Dedifferentiated amniotic fluid mesenchymal stem cell (primary cell): ENCODE measurements around the gene ENPP1.
A peak's percentile ranks its signal among the peaks of the same experiment; 100 is the strongest.

Experiments
- DNase-seq: peaks from one replicate; pipeline ENCODE4 v3.0.0-alpha.2; 2016; ENCODE audit errors: extremely low spot score

Gene ENPP1

DNA sequence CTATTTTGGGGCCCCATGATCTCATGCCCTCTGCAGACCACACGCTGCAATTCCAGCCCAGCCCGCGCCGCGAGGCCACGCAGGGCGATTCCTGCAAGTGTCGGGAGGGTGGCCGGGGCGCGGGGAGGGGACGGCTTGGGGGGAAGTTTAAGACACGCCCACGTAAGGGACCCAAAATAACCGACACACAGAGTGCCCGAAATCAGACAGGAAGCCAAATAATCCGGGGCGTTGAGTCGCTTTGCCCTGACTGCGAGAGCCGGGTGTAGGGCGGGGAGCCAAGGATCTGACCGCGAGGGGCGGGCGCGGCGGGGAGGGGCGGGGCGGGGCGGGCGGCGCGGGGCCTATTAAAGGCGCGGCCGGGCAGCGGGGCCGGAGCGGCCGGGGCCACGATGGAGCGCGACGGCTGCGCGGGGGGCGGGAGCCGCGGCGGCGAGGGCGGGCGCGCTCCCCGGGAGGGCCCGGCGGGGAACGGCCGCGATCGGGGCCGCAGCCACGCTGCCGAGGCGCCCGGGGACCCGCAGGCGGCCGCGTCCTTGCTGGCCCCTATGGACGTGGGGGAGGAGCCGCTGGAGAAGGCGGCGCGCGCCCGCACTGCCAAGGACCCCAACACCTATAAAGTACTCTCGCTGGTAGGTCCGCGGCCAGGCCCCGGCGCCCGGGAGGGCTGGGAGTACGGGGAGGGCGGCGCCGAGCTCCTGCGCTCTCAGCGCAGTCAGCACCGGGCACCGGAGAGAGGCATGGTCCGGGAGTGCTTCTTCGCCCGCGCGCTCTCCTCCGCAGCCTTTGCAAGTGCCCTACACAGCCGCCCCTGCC lies at the start of gene ENPP1:
TSS of gene ENPP1 (plus strand) at position 377 of the 816 bp plus-strand sequence. CDS start at position 393, 16 bp downstream.
- peak; percentile 42 for DNase-seq

DNA sequence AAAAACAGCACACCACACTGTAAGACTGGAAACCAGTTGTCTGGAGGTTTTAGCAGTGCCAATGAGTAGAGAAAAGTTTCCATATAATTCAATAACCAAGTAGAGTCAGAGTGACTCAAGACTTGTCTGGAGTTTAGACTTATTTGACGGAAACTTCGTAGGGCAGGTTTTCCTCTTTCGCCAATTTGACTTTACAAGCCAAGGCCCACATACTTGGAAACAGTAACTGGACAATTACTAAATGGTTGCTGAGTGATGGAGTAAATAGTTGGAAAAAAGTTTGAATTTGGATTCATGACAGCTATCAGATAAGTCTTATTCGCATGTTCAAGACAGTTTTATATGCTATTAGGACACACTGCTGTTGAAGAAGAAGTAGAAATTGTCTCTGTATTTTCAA lies 48.9 kb upstream of the ENPP1 start:
- DNase-seq: no peak

DNA sequence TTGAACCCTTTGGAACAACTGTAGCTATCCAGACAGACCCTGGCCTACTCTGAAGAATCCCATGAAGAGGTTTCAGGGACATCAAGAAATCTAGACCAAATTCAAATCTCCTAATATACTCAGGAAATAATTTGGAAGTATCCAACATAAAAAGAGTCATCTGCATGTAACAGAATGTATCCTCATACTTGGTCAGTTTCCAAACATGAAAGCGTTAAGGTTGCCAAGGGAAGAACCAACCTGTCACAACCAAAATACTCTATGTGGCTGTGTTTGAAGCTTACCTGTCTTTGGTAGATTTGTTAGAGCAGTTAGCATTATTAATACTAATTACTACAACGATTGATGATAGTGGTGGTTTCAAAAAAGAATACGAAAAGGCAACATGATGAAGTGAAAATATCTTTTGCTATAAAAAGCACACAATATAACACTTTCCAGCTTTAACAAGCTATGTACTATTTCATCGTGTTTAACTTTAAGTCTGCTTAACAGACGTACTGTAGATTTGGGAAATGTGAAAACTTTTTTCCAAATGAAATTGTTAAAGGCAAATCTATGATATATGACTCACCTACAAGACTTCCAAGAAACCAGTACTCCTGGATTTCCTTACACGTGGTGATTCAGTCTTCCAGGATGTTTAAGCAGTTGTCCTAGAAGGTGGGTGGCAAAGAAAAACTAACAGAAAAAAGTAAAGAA lies 46.6 kb upstream of the ENPP1 start:
- no peak for DNase-seq

DNA sequence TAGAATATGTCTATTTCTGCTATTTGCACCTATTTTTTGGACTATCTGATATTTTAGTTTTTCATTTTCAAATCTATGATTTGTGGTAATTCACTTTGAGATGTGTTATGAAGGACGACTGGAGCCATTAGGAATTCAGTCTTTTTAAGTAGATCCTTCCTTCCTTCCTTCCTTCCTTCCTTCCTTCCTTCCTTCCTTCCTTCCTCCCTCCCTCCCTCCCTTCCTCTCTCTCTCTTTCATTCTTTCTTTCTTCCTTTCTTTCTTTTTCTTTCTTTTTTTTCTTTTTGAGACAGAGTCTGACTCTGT lies 46.1 kb upstream of the ENPP1 start:
- no peak for DNase-seq

DNA sequence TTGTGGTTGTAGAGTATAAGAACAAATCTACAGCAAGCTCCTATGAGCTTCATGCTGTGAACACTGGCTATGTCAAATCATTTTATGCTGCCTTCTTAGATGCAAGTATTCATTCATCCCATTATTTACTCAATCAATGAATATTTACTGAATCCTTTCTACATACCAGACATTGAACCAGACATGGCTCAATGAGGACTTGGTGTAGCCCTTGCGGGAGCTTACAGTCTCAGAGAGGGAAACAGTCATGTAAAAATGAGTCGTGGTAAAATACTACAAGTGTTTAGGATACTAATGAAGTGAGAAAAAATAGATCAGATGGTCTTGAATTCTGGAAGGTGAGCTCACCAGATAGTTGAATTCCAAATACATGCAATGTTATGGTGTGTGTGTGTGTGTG lies 44.8 kb upstream of the ENPP1 start:
- no peak for DNase-seq

DNA sequence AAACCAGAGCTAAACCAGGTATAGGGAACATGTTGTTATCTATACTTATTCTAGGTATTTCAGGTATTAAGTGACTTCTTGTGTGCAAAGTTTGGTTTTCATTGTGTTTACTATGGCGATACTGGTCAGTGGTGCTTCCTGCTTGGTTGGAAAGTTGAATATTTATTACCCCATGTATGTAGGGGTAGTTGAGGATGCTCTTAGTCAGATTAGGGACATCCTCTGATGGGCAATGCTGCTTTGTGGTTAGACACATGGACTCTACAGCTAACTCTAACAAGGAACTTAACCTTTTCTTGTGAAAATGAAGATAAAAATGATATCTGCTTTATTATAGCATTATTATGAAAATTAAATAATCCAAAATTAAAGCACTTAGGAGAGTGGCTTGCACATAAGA lies 44.1 kb upstream of the ENPP1 start:
- no peak for DNase-seq

DNA sequence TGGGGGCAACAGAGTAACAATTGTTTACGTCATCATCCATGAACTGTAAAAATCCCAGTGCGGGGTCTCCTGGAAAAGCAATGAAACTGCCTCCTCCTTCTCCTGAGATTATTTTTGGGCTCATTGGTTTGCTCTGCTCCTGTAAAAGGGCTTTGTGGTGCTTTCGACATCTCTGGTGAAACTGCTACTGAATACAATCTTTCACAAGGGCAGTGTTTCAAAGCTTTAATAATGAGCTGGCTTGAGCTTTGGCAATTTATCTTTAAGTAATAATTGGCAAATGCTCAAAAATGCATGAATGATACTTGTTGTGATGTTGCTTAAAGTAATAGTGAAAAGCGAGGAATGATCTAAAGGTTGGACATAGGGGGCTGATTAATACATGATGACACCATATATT lies 43.5 kb upstream of the ENPP1 start:
- DNase-seq: no peak

DNA sequence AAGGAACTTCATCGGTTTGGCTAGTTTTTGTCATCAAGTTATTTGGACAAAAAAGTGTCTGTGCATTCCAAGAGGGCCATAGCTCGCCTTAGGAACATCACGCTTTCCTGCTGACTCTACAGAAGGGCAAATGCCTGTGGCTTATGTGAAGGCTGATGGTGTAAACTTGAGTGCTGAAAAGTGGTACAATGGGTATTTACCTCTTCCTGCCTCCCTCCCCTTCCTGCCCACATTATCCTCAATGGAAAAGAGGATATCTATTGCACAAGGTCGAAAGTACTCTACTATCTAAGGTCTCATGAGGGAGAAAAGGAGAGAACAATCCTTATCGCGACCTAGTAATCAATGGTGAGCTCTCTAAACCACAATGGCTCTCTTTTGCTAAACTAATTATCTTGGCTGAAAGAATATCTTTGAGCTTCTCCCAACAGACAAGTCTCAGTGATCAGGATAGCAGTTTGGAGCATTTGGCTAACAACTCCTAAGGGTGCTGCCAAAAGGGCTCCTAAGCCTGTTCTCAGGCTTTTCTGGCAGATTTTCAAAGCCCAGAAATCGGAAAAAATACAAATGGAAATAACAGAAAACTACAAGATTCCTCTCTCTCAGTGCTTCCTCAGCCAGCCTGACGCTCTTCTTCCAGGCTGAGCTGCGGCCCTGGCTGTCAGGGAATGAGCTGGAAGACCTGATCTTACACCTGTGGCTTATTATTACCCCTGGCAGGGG lies 42.6 kb upstream of the ENPP1 start:
- DNase-seq: no peak

DNA sequence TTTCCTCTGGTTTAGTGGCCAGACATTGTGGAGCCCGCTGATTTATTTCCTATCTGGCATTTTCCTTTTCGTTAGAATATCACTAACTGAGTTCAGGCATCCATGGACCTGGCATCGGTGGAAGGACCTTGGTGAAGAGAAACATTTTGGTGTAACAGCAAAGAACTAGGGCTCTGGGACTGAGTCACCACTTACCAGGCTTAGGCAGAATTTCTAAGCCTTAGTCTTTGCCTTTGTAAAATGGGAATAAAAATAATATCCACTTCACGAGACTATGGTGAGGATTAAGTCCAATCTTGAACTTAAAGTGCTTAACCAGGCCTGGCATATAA lies 42.0 kb upstream of the ENPP1 start:
- DNase-seq: no peak

DNA sequence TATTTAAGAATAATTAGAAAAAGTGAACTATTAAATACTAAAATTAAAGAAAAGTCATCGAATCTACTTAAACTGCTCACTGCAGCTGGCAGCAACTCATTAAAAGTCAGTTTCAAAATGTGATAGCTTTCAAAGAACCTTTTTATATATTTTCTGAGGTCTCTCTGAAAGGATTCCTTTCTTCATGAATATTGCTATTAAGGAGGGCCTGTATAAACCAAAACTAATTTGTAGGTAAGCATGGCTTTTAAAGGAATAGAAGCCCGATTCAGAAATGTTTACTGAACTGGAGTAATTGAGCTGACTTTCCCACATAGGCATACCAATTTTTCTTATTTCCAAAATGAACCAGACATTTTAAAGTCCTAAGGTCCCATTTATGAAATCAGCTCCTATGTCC lies 41.2 kb upstream of the ENPP1 start:
- DNase-seq: no peak

DNA sequence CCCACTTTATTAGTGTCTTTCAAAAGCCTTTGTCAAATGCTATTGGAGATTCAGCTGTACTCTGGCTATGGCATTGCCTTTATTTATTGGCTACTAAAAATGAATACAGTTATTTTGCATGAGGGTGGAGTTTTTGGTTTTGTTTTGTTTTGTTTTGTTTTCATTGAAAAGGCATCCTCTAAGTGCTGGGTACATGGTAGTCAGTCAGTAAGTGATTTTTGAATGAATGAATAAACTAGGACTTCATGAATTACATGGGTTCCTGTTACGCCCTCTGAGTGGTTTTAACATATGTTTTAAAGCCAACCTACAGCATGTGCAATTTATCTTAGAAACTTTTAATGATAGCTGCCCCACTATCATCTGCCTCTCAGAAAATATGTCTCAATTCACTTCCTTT lies 38.9 kb upstream of the ENPP1 start:
- DNase-seq: no peak

DNA sequence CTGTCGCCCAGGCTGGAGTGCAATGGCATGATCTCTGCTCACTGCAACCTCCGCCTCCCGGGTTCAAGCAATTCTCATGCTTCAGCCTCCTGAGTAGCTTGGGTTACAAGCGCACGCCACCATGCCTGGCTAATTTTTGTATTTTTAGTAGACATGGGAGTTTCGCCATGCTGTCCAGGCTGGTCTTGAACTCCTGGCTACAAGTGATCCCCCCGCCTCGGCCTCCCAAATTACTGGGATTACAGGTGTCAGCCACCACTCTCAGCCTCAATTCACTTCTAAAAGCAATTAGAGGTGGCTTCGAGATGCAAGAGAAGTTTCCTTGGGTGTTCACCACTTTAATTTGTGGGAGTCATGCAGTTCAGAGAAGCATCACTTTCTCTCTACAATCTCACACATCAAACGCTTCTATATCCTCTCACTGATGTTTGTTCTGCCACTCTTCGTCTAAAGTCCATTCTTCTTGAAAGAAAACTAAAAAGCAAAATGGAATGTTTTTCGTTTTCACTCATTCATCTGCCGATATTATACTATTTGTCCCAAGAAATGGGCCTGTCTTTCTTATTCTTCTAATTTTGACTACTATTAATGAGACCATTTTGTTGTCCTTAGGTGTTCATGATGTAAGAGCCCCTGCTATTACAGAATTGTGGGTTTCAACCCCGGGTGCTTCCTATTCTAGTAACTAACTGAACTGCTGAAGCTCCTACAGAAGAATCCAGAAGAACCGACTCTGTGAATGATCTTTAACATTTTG lies 38.3 kb upstream of the ENPP1 start:
- no peak for DNase-seq

DNA sequence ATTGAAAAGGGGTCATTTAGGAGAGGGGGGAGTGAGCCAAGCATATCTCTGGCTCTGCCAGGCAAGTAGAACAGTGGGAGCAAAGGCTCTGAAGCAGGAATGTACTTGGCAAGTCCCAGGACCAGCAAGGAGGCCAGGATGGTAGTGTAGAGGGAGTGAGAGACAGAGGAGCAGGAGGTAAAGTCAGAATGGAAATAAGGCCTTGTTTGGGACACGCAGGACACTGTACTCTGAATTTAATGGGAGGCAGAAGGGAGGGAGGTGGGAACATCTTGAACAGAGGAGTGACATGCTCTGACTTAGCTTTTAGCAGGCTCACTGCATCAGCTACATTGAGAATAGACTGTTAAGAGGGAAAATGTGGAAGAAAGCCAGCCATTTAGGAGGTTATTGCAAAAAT lies 37.0 kb upstream of the ENPP1 start:
- no peak for DNase-seq

DNA sequence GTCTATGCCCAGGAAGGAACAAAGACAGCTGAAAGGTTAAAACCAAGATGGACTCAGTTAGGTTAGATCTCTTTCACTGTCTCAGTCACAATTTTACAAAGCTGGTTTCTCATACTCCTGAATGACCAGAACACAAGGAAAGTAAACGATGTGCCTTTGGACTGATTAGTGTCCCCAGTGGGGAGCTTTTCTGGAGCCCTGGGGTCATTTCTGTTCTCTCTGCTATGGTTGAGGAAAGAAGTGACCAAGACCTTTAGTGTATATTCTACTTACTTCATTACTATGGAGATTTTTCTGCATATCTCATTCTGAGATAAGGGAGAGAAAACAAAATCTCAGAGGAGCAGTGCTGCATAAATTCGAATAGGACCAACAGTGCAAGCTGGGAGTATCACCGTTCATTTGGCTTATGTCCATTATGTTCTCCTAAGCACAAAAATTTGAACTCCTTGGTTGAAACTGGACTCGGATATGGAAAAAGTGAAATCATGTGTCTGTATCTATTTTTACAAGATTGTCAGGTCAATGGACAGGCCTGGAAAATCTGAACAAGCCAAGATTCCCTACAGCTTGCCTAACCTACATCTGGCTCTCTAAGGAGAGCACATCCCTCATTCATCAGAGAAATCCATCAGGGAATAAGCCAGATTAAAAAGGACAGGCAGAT lies 34.4 kb upstream of the ENPP1 start:
- no peak for DNase-seq

DNA sequence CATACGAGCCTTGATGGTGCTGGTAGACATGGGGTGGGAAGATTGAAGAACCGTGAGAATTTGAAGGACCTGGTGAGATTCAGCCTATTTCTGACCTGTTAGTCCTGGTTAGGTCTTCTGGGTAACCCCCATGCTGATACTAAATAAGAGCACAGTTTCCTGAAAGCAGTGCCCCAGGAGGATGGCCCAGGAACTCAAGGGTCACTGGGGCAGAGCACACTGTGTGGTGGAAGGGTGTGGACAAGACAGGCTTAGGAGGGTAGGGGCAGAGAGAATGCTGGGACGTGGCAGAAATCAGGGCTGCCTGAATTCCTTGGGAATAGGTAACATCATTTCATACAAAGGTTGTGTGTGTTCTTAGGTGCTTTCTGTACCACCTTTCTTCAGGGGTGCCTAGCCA lies 31.9 kb upstream of the ENPP1 start:
- DNase-seq: no peak

DNA sequence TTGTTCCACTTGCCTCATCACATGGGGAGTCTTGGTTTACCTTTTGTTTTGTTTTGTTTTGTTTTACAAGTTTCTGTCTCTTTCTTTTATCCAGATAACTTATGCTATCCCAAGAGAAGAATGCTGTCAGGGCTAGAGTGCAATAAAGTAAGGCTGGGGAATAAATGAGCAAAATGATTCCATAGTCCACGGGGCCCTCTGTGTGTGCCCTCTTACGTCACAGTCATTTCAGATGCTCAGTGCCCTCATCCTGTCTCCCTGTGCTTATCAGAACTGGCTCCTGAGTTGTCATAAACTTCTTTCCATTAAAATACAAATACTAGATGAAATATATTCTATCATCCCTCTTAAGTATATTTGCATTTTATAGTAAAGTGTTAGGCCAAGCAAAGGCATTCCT lies 30.8 kb upstream of the ENPP1 start:
- DNase-seq: no peak

DNA sequence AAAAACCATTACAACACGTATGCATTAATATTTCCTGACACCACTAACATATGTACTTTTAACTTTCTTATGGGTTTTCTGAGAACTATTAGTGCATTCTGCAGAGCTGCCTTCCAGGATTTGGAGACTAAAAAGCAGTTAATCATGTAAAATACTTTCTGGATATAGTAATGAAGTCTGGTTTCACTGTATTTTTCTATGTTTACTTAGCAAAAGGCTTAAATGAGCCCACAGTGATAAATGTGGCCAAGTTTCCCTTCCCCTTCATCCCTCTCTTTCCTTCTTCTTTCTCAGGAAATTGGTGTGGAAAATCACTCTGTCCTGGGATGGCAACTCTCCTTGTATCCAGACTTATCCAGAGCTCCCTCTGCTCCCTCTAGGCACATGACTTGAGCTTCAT lies 29.7 kb upstream of the ENPP1 start:
- no peak for DNase-seq

DNA sequence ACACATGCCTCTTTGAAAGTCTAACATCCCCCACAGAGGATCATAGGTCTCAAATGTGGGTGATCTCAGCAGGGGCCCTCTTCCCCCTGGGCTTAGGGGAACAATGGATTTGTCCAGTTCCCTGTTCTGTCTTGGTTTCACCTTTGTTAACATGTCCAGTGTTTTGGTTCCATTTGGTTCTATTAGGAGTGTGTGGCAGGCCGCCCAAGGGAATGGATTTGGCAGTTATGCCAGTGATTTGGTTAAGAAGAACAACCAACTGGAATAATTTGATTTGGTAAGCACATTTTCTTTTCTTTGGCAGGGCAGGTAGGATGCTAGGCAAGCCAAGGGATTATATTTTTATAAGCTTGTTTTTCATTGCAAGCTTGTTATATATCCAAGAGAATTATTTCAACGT lies 28.5 kb upstream of the ENPP1 start:
- no peak for DNase-seq

DNA sequence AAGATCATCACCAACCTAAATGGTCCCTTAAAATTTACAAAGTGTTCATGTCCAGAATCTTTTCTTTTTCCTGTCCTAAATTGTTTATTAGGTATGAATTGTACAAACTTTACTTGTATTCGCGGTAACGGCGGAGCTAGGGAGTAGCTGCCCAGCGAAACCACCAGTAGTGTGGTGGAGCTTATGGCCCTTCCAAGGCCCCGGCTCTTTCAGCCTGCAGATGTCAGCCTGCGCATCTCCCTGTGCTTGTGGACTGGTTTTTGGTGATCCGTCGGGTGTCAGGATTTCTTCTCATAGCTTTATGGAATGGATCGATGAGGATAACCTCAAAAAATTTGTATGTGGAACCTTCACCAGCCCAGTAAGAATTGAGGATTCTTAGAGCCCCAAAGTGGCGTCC lies 27.2 kb upstream of the ENPP1 start:
- DNase-seq: no peak

DNA sequence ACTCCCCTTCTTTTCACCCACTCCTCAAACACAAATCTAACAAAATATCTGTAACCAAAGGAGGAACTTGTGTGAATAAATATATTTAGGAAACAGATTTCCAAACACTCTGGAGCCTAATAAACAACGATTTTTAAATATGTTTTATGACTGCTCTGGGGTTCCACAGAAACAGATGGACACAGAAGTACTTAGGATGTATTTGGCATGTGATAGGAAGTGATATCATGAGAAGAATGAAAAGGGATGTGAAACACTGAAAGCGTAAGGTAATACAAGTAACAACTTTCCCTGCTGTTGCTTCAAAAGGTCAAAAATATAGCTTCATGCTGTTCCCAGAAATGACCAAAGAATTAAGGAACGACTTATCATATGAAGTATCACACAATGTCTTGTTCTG lies 26.1 kb upstream of the ENPP1 start:
- no peak for DNase-seq

DNA sequence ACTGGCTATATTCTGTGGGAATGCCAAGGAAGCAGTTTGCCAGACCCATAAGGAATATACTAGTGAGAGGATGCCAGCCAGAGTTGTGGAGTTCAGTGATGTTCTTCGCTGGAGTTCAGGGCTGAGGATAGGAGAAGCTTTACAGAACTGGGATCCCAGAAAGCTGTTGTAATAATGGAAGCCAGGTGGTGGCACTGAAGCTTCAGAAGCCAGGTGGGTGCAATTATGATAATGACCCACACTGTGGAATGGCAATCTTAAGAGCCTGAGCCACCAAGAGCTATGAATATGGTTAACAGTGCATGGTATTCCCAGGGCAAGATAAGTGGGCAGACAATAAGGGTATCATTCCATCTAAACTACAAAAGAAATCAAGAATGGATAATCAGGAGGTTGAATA lies 25.1 kb upstream of the ENPP1 start:
- no peak for DNase-seq

DNA sequence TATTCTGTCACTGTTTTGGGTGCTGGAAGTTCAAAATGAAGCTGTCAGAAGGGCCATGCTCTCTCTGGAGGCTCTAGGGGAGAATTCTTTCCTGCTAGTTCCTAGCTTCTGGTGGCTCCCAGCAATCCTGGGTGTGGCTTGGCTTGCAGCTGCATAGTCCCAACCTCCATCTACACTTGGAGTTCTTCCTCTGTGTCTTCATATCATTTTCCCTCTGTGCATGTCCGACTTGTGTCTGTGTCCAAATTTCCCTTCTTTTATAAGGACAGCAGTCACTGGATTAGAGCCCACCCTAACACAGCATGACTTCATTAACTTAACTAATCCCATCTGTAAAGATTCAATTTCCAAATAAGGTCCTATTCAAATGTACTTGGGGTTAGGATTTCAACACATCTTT lies 23.3 kb upstream of the ENPP1 start:
- no peak for DNase-seq
